ENCODE measurements around the gene C1orf50. TPM values are rescaled to one million over a fixed set of nuclear protein-coding genes. Genes with fewer than 3 reads are reported as not detected.

The C1orf50 gene
- total RNA-seq: 1.7 and 2.5 TPM in 2 replicates

GRCh38 chr1:42766741-42767509, at the start of gene C1orf50, which contains the start of gene P3H1:
C1orf50 (plus strand) TSS chr1:42767249; CDS start chr1:42767312, 63 bp downstream.
P3H1 (minus strand) TSS chr1:42767028; CDS start chr1:42766971, 57 bp downstream.

DNA sequence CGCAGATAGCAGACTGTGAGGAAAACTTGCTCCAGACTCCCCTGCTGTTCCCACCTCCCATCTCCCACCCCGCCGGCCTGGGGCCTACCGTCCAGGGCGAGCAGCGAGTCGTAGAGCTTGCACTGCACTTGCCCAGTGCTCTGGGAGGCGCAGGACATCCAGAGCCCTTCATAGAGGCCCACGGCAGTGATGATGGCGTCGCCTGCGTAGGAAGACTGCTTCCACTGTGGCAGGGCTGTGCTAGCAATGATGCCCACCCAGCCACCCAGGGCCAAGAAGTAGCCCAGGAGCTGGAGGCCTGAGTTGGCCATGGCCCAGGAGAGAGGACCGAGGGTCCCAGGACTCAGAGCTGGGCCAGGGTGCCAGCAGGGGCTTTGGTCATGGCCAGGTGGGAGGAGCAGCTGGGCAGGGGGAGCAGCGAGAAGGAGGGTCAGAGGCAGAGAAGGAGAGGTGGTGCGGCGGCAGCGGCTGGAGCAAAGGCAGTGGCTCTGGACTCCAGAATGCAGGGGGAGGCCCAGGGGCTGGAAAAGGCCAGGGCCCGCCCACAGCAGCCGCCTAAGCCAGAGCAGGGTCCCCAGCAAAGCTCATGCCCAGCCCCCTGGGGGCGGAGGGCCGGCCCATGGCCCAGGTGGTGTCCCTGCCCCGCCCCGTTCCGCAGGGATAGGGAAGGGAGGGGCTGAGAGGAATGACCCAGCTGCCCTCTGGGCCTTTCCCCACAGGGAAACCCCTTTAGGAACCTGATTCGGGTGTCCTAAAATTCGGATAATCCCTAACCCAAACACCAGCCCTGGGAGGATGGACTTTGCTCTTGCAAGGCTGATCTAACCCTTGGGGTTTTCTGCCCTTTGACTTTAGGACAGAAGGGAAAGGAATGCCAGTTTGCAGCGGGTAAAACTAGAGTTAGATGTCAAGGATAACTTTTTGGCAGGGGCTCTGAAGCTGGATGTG, 27.0 kb upstream of the C1orf50 start, which contains the start of gene CLDN19:
Gene CLDN19, minus strand, starts transcription at position 484 of the 948 bp plus-strand sequence. Its CDS starts 173 bp downstream, at position 311.

DNA sequence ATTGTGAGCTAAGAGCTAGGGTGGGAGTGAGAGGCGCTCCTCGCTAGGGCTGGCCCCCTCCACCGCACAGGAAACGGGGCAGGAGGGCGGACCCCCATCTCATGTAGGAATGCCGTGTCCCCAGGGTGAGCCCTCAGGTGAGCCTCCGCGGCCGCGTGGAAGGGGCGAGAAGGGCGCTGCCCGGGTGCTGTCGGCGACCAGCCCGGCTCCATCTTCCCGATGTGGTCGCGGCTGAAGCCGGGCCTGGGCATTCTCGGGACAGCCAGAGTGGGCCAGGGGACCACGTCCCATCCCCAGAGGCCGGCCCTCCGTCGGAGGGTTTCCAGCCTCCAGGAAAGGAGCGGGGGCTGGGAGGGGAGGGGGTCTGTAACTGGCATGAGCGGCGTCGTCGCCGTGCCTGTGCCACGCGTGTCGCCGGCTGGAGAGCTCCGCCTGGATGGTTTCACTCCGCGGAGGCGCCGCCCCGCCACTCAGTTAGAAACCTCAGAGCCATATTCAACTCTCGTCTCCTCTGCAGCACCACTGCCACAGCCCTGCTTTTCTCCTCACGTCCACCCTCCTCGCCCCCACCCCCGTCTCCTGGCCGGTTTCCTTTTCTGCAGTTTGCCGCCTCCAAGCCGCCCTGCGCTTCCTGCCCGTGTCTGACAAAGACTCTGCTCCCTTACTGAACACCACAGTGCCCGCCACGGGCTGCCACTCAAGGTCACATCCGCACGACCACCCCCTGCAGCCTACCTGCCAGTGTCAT, 18.1 kb downstream of the C1orf50 start, which contains the start of gene TMEM269:
Gene TMEM269, plus strand, starts transcription at position 46 of the 748 bp plus-strand sequence. CDS start 4,903 bp downstream, outside the sequence.

DNA sequence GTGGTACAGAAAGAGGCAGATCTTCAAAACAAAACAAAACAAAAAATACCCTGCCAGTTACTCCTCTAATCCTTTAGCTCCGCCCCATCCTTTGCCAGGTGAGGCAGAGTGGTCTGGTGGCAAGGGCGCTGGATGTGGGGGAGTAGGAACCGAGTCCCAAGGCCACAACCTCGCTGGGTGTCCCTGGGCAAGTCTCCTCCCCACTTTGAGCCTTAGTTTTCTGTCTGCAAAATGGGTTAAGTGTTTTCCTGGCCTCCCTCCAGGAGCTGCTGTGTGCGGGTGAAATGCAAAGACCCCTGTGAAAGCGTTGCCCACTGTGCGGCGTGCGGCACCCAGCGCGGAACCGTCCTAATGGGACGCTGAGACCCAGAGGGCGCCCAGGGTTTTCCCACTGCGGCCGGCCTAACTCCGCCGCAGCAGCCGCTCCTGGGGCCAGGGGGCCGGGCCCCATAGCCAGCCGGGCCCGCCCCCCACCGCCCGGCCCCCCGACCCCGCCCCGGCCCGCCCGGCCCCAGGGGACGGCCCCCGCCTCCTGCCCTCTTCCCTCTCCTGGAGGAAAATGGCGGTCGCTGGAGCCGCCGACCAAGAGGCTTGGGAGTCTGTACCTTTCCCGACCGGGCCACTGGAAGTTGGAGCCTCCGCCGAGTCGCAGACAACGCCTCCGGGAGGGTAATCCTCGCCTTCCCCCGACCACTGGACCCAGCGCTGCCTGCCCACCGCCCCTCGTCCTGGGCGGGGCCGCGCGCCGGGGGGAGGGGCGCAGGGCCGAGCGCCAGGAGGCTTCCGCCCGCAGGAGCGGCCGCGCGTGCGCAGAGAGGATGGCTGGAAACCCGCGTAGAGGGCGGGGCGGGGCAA, 49.8 kb downstream of the C1orf50 start, which contains the start of the genes ERMAP and SVBP:
Gene ERMAP, plus strand, starts transcription at position 538 of the 855 bp plus-strand sequence. CDS start 13,327 bp downstream, outside the sequence.
Gene SVBP, minus strand, starts transcription at position 813 of the 855 bp plus-strand sequence. CDS start 853 bp downstream, outside the sequence.

Other genes with a start within 250 kb of the C1orf50 start
- gene PPIH, start 108.8 kb upstream of the C1orf50 start, total RNA-seq: 38.1 and 51.3 TPM in 2 replicates
- 388 and 812 TPM in 2 replicates for gene YBX1, start 84.8 kb upstream of the C1orf50 start, total RNA-seq
- 1.6 TPM in 1 of 2 replicates, not detected in the other for gene CLDN19, start 27.0 kb upstream of the C1orf50 start, total RNA-seq
- 182 and 193 TPM in 2 replicates for gene P3H1, start 221 bp upstream of the C1orf50 start, total RNA-seq
- 0.32 TPM in 1 of 2 replicates, not detected in the other for gene TMEM269, start 17.7 kb downstream of the C1orf50 start, total RNA-seq
- 8.7 and 11.7 TPM in 2 replicates for gene ERMAP, start 49.9 kb downstream of the C1orf50 start, total RNA-seq
- 19.5 and 23.7 TPM in 2 replicates for gene SVBP, start 50.1 kb downstream of the C1orf50 start, total RNA-seq
- gene ZNF691, start 79.4 kb downstream of the C1orf50 start, total RNA-seq: 6.5 and 8.7 TPM in 2 replicates
- gene SLC2A1, start 191.6 kb downstream of the C1orf50 start, total RNA-seq: 164 and 255 TPM in 2 replicates

Data from epithelial cell of alveolus of lung (primary cell).